SK-N-SH (cell line): Measurements from ENCODE around the gene SESN2. TPM values are rescaled to one million over a fixed set of nuclear protein-coding genes. Genes with fewer than 3 reads are reported as not detected.

Experiments
- CTCF ChIA-PET: fragments of 300-600, 350-600 bp; formaldehyde crosslinking; extraction: SDS; loops from one replicate; lab custom pipeline; 2021; lab: Yijun Ruan, JAX
- POLR2A ChIA-PET: fragments of 350-600 bp; sonication (Branson Sonifier 250); formaldehyde crosslinking; extraction: SDS; loops from one replicate; lab custom pipeline; 2020; ENCODE audit warnings: antibody characterized with exemption, inconsistent platforms; lab: Yijun Ruan, JAX
- DNase-seq: peaks from one replicate; pipeline ENCODE4 v3.0.0; 2012
- H2AFZ ChIP-seq: fragments of 200-600 bp; sonication (generic); 2 replicates; pipeline ENCODE4 v1.8.1; 2016; ENCODE audit warnings: antibody characterized with exemption, mild to moderate bottlenecking, low read depth
- H3F3A ChIP-seq: fragments of 200-600 bp; sonication (generic); replicated peaks from 2 replicates; pipeline ENCODE3; 2016; ENCODE audit warnings: antibody characterized with exemption, mild to moderate bottlenecking; ENCODE audit not compliant: insufficient read depth
- H3K27ac ChIP-seq, 2 experiments: fragments of 200-500 bp in 1 of 2; fragments of 200-600 bp in 1 of 2; sonication (Bioruptor generic) in 1 of 2; sonication (generic), shearing (Covaris generic) in 1 of 2; 2 replicates each; pipeline versions ENCODE4 v1.5.1 to v1.6.1; 2014 to 2016; ENCODE audit warnings: low read depth in 2 of 2, inconsistent platforms in 1 of 2, low read length in 1 of 2, mild to moderate bottlenecking in 1 of 2, mixed read lengths in 1 of 2
- H3K27me3 ChIP-seq: fragments of 200-600 bp; sonication (generic), shearing (Covaris generic); 2 replicates; pipeline ENCODE4 v1.6.1; 2016; ENCODE audit warnings: mixed run types; ENCODE audit not compliant: insufficient read depth
- H3K36me3 ChIP-seq, 2 experiments: fragments of 200-500 bp in 1 of 2; fragments of 200-600 bp in 1 of 2; sonication (Bioruptor generic) in 1 of 2; sonication (generic) in 1 of 2; replicated peaks in 1 of 2; 2 replicates each; pipeline versions ENCODE3 to v1.5.1; 2014 to 2016; ENCODE audit warnings: low read length in 1 of 2, mild to moderate bottlenecking in 1 of 2; ENCODE audit not compliant: insufficient read depth in 2 of 2, control insufficient read depth in 1 of 2
- H3K4me1 ChIP-seq, 2 experiments: fragments of 200-500 bp in 1 of 2; fragments of 200-600 bp in 1 of 2; sonication (Bioruptor generic) in 1 of 2; sonication (generic), shearing (Covaris generic) in 1 of 2; 2 replicates each; pipeline versions ENCODE4 v1.5.1 to v1.6.1; 2014 to 2016; ENCODE audit warnings: low read depth in 1 of 2, low read length in 1 of 2, mixed run types in 1 of 2; ENCODE audit not compliant: insufficient read depth in 2 of 2, control insufficient read depth in 1 of 2
- H3K4me2 ChIP-seq: fragments of 200-600 bp; sonication (generic), shearing (Covaris generic); 2 replicates; pipeline ENCODE4 v1.6.1; 2017; ENCODE audit warnings: mixed run types
- H3K4me3 ChIP-seq, 2 experiments: fragments of 200-500 bp in 1 of 2; fragments of 200-600 bp in 1 of 2; sonication (Bioruptor generic) in 1 of 2; sonication (generic), shearing (Covaris generic) in 1 of 2; 2 replicates each; pipeline versions ENCODE4 v1.5.1 to v1.8.1; 2014 to 2016; ENCODE audit warnings: low read depth in 2 of 2, inconsistent platforms in 1 of 2, low read length in 1 of 2, mild to moderate bottlenecking in 1 of 2, mixed read lengths in 1 of 2, moderate library complexity in 1 of 2
- H3K79me2 ChIP-seq: fragments of 200-600 bp; sonication (generic); 2 replicates; pipeline ENCODE4 v1.8.1; 2017; ENCODE audit warnings: mild to moderate bottlenecking; ENCODE audit not compliant: insufficient read depth
- H3K9ac ChIP-seq: fragments of 200-600 bp; sonication (generic); 2 replicates; pipeline ENCODE4 v1.6.1; 2017; ENCODE audit warnings: mixed run types
- H3K9me2 ChIP-seq: fragments of 200-600 bp; sonication (generic); 2 replicates; pipeline ENCODE4 v1.6.1; 2017; ENCODE audit warnings: mixed run types
- H3K9me3 ChIP-seq: fragments of 200-600 bp; sonication (generic); 2 replicates; pipeline ENCODE4 v1.6.1; 2017; ENCODE audit warnings: mixed run types, mild to moderate bottlenecking, moderate library complexity
- H4K20me1 ChIP-seq: fragments of 200-600 bp; sonication (generic); 2 replicates; pipeline ENCODE4 v1.6.1; 2017; ENCODE audit warnings: mild to moderate bottlenecking, mixed run types; ENCODE audit not compliant: insufficient read depth
- CHD2 ChIP-seq: fragments of 150-350 bp; IDR thresholded peaks from 2 replicates; pipeline ENCODE4 v1.6.1; 2018; ENCODE audit warnings: low read length; ENCODE audit not compliant: partially characterized antibody
- ELF1 ChIP-seq: IDR thresholded peaks from 2 replicates; pipeline ENCODE4 v1.4.0; 2012
- EZH2phosphoT487 ChIP-seq: fragments of 200-600 bp; sonication (generic); IDR thresholded peaks from 2 replicates; pipeline ENCODE4 v1.6.1; 2017; ENCODE audit warnings: low read depth, mixed run types, mild to moderate bottlenecking, antibody characterized with exemption, moderate library complexity, borderline replicate concordance
- FOSL2 ChIP-seq: IDR thresholded peaks from 2 replicates; pipeline ENCODE4 v1.4.0; 2012; ENCODE audit warnings: low read depth, mild to moderate bottlenecking, moderate library complexity, borderline replicate concordance
- GABPA ChIP-seq: IDR thresholded peaks from 2 replicates; pipeline ENCODE4 v1.4.0; 2012; ENCODE audit warnings: low read depth, mild to moderate bottlenecking
- GATA2 ChIP-seq: sonication (generic); formaldehyde crosslinking; IDR thresholded peaks from 2 replicates; pipeline ENCODE4 v1.5.0; 2020; ENCODE audit warnings: mild to moderate bottlenecking, missing genetic modification reagents
- NFIC ChIP-seq: IDR thresholded peaks from 2 replicates; pipeline ENCODE4 v1.4.0; 2012; ENCODE audit warnings: borderline replicate concordance
- RAD21 ChIP-seq: IDR thresholded peaks from 2 replicates; pipeline ENCODE4 v1.6.1; 2012; ENCODE audit warnings: mild to moderate bottlenecking, low read length
- RFX5 ChIP-seq: IDR thresholded peaks from 2 replicates; pipeline ENCODE4 v1.6.1; 2012; ENCODE audit warnings: mild to moderate bottlenecking, improper control_type of control experiment, low read length
- RXRA ChIP-seq: IDR thresholded peaks from 2 replicates; pipeline ENCODE4 v1.4.0; 2012; ENCODE audit warnings: low read depth, mild to moderate bottlenecking, borderline replicate concordance
- SIN3A ChIP-seq: IDR thresholded peaks from 2 replicates; pipeline ENCODE4 v1.6.1; 2012; ENCODE audit warnings: low read depth, mild to moderate bottlenecking, low read length, moderate library complexity, borderline replicate concordance
- SMC3 ChIP-seq: IDR thresholded peaks from 2 replicates; pipeline ENCODE4 v1.6.1; 2012; ENCODE audit warnings: low read depth, low read length, improper control_type of control experiment
- YY1 ChIP-seq: IDR thresholded peaks from 2 replicates; pipeline ENCODE4 v1.4.0; 2012; ENCODE audit warnings: low read depth, mild to moderate bottlenecking
- ZBTB33 ChIP-seq: IDR thresholded peaks from 2 replicates; pipeline ENCODE4 v1.4.0; 2012; ENCODE audit warnings: low read depth, borderline replicate concordance
- WGBS: methylation state at CpG from one replicate; pipeline ENCODE4 v1.1.6; 2017; ENCODE audit warnings: low lambda C conversion rate; 5-methylcytosine and 5-hydroxymethylcytosine counted together
- polyA plus RNA-seq, 3 experiments: library from polyadenylated mRNA; depleted of rRNA; stranded (reverse); fragments of >200 nt; gene quantifications; 2 replicates each; pipeline ENCODE4 v1.2.3, GENCODE V29; 2012
- TF ChIP-seq, protein P1 (sequence below): fragments of 150-350 bp; IDR thresholded peaks from 2 replicates; pipeline ENCODE4 v1.6.1; 2017; ENCODE audit warnings: antibody characterized with exemption, low read length, low read depth, borderline replicate concordance
- TF ChIP-seq, protein P2 (sequence below): IDR thresholded peaks from 2 replicates; pipeline ENCODE4; 2012
- TF ChIP-seq, protein P3 (sequence below): fragments of 200-600 bp; sonication (generic); IDR thresholded peaks from 2 replicates; pipeline ENCODE4 v1.6.1; 2017; ENCODE audit warnings: antibody characterized with exemption, mild to moderate bottlenecking, moderate library complexity

SESN2 gene
- polyA plus RNA-seq, 1 of the 3 experiments (the other 2 are of a cell fraction), result 14.1 TPM

- TF ChIP-seq, protein P1, sequence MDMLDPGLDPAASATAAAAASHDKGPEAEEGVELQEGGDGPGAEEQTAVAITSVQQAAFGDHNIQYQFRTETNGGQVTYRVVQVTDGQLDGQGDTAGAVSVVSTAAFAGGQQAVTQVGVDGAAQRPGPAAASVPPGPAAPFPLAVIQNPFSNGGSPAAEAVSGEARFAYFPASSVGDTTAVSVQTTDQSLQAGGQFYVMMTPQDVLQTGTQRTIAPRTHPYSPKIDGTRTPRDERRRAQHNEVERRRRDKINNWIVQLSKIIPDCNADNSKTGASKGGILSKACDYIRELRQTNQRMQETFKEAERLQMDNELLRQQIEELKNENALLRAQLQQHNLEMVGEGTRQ, result no peak
Measured at GRCh38 chr1:28269529-28269928, 10.2 kb downstream of the SESN2 start (continued).

GRCh38 chr1:28272215-28272852 lies 13.0 kb downstream of the SESN2 start:
- H3K9me3 ChIP-seq, result no peaks in the 10 kb centered on the region
- peaks cover 72% of the 10 kb centered on the region for H4K20me1 ChIP-seq
- no peak overlapping the region for H3K27ac ChIP-seq
- peaks cover 5% of the 10 kb centered on the region for H3F3A ChIP-seq
- no peak overlapping the region for H3K4me2 ChIP-seq
- no peak for DNase-seq
- no peak overlapping the region for H3K9ac ChIP-seq
- ChIA-PET POLR2A (interaction anchor here (0.6 kb wide), 1 partner anchor 17 kb away, joined by 3 read pairs; no protein-coding TSS in a partner anchor), CTCF (interaction anchor here (1.2 to 1.6 kb wide), 2 partner anchors 23 to 24 kb away, joined by 3 to 7 read pairs; no protein-coding TSS in a partner anchor)
- peaks cover 51% of the 10 kb centered on the region for H3K79me2 ChIP-seq
- no peaks in the 10 kb centered on the region for H3K4me1 ChIP-seq
- WGBS, result 95% methylated on average over 15 of the region's 20 CpGs
- no peak overlapping the region for H3K4me3 ChIP-seq
- no peak overlapping the region for H2AFZ ChIP-seq
- H3K27me3 ChIP-seq, result no peaks in the 10 kb centered on the region
- H3K36me3 ChIP-seq, result peaks cover 40 to 45% of the 10 kb centered on the region in 2 experiments
- TF ChIP-seq ZBTB33 (no peak), ELF1 (no peak), FOSL2 (no peak), CHD2 (no peak), YY1 (no peak), RAD21 (no peak), RXRA (no peak), SIN3A (no peak), SMC3 (no peak), GABPA (no peak), RFX5 (no peak), NFIC (no peak), EZH2phosphoT487 (no peak), GATA2 (no peak)
- TF ChIP-seq, protein P1, result no peak
- TF ChIP-seq, protein P2, sequence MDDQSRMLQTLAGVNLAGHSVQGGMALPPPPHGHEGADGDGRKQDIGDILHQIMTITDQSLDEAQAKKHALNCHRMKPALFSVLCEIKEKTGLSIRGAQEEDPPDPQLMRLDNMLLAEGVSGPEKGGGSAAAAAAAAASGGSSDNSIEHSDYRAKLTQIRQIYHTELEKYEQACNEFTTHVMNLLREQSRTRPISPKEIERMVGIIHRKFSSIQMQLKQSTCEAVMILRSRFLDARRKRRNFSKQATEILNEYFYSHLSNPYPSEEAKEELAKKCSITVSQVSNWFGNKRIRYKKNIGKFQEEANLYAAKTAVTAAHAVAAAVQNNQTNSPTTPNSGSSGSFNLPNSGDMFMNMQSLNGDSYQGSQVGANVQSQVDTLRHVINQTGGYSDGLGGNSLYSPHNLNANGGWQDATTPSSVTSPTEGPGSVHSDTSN, result no peak
- TF ChIP-seq, protein P3, sequence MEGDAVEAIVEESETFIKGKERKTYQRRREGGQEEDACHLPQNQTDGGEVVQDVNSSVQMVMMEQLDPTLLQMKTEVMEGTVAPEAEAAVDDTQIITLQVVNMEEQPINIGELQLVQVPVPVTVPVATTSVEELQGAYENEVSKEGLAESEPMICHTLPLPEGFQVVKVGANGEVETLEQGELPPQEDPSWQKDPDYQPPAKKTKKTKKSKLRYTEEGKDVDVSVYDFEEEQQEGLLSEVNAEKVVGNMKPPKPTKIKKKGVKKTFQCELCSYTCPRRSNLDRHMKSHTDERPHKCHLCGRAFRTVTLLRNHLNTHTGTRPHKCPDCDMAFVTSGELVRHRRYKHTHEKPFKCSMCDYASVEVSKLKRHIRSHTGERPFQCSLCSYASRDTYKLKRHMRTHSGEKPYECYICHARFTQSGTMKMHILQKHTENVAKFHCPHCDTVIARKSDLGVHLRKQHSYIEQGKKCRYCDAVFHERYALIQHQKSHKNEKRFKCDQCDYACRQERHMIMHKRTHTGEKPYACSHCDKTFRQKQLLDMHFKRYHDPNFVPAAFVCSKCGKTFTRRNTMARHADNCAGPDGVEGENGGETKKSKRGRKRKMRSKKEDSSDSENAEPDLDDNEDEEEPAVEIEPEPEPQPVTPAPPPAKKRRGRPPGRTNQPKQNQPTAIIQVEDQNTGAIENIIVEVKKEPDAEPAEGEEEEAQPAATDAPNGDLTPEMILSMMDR, result no peak
- no peaks in the 10 kb centered on the region for H3K9me2 ChIP-seq
